Mucosa of descending colon (tissue), 3 donors: ENCODE data around the gene UBALD1. TPM values are rescaled to one million over a fixed set of nuclear protein-coding genes. Genes with fewer than 3 reads are reported as not detected.

Experiments
- ATAC-seq: fragments of 200-7000 bp; cut with Tn5 transposase; one replicate; pipeline ENCODE4 v1.9.1; 2020; ENCODE audit warnings: mild to moderate bottlenecking, moderate library complexity
- DNase-seq, 3 donors: peaks; one replicate each; pipeline ENCODE4 v3.0.0-alpha.2; 2020
- H3K36me3 ChIP-seq: fragments of 200-600 bp; one replicate; pipeline ENCODE4 v1.8.0; 2021; ENCODE audit warnings: low read depth, mild to moderate bottlenecking
- H3K4me1 ChIP-seq: fragments of 200-600 bp; one replicate; pipeline ENCODE4 v1.8.0; 2021; ENCODE audit warnings: low read depth, mild to moderate bottlenecking
- H3K4me3 ChIP-seq: fragments of 200-600 bp; one replicate; pipeline ENCODE4 v1.8.0; 2021; ENCODE audit warnings: mild to moderate bottlenecking
- H3K9me3 ChIP-seq: fragments of 200-600 bp; one replicate; pipeline ENCODE4 v1.8.0; 2021; ENCODE audit warnings: mild to moderate bottlenecking
- intact Hi-C, 2 donors: fragments of 100-400 bp; cut with DNase I in 1 of 2; cut with micrococcal nuclease in 1 of 2; formaldehyde crosslinking; loops; one replicate each; pipeline versions ENCODE4 v1.11.0 to v1.11.1; 2022; cut with DNase I, micrococcal nuclease
- total RNA-seq, 3 donors: library from RNA; stranded (reverse); fragmentation: NEBNext Ultra II Directional in 2 of 3; extraction: Animal tissue kit (Norgen Biotek cat#: 25700) in 2 of 3; gene quantifications; one replicate each; pipeline versions ENCODE4 v1.2.1 to v1.2.4, GENCODE V29; 2021 to 2023
- TF ChIP-seq, protein P1 (sequence below): fragments of 200-600 bp; IDR thresholded peaks from one replicate; pipeline ENCODE4 v1.8.0; 2022; ENCODE audit warnings: antibody characterized with exemption, mild to moderate bottlenecking
- donor health status: DM: no; HTN: no; CAD: no; lungs with moderate emphysema.
- donor health status: DM: no; HTN: no; CAD: no.
- donor health status: DM: no; HTN: yes; CAD: no.

UBALD1 gene
- total RNA-seq, 3 donors from 2014 or later, result 21.3 to 38.8 (median 22.5) TPM

DNA sequence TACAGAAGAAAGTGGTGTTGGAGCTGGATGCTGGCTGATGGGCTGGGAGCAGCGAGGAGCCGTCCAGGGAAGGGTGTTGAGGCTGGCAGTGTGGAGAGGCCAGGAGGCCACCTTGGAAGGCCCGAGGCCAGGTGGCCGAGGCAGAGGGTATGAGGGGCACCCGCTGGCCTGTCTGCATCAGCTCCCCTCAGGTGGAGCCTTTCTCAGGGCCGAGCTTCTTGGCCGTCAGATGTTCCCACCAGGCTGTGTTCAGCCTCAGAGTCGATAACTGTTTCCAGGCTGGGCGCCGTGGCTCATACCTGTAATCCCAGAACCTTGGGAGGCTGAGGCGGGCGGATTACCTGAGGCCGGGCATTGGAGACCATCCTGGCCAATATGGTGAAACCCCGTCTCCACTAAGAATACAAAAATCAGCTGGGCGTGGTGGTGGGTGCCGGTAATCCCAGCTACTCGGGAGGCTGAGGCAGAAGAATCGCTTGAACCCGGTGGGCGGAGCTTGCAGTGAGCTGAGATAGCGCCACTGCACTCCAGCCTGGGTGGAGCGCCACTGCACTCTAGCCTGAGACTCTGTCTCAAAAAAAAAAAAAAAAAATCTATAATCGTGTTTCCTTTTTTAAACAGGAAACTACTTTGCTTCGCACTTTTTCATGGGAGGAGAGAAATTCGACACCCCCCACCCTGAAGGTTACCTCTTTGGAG is 35.2 kb upstream of the UBALD1 start:
- TF ChIP-seq, protein P1, sequence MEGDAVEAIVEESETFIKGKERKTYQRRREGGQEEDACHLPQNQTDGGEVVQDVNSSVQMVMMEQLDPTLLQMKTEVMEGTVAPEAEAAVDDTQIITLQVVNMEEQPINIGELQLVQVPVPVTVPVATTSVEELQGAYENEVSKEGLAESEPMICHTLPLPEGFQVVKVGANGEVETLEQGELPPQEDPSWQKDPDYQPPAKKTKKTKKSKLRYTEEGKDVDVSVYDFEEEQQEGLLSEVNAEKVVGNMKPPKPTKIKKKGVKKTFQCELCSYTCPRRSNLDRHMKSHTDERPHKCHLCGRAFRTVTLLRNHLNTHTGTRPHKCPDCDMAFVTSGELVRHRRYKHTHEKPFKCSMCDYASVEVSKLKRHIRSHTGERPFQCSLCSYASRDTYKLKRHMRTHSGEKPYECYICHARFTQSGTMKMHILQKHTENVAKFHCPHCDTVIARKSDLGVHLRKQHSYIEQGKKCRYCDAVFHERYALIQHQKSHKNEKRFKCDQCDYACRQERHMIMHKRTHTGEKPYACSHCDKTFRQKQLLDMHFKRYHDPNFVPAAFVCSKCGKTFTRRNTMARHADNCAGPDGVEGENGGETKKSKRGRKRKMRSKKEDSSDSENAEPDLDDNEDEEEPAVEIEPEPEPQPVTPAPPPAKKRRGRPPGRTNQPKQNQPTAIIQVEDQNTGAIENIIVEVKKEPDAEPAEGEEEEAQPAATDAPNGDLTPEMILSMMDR, result no peak
- H3K36me3 ChIP-seq, result no peaks in the 10 kb centered on the region

DNA sequence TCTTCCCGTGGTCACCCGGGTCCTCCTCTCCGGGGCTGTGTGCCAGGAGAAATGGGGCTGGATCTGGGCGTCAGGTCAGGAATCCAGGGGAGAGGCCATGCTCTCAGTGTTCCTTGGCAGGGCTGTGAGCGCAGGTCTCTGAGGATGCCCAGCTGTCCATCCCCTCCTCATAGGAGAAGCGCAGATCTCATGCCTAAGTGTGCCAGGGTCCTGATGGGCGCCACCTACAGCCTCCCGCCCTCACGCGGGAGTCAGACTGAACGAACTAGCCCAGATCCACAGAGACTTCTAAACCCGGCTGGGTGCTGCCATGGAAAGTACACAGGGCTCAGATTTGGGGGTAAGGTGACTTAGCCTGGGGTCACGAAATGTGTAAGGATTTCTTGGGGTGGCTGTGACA is 34.2 kb upstream of the UBALD1 start:
- Histone ChIP-seq H3K4me1 (no peaks in the 10 kb centered on the region), H3K36me3 (no peaks in the 10 kb centered on the region), H3K9me3 (no peaks in the 10 kb centered on the region), H3K4me3 (no peak overlapping the region)
- intact Hi-C loops, result no loop called here
- ATAC-seq (no peak), DNase-seq (no peak)
- TF ChIP-seq, protein P1, result no peak

More for the DNA sequence above, 35.2 kb upstream of the UBALD1 start:
- ATAC-seq (no peak), DNase-seq (no peak)
- H3K9me3 ChIP-seq, result no peaks in the 10 kb centered on the region
- H3K4me3 ChIP-seq, result no peak overlapping the region
- intact Hi-C loops, result no loop called here
- peaks cover 7% of the 10 kb centered on the region for H3K4me1 ChIP-seq

DNA sequence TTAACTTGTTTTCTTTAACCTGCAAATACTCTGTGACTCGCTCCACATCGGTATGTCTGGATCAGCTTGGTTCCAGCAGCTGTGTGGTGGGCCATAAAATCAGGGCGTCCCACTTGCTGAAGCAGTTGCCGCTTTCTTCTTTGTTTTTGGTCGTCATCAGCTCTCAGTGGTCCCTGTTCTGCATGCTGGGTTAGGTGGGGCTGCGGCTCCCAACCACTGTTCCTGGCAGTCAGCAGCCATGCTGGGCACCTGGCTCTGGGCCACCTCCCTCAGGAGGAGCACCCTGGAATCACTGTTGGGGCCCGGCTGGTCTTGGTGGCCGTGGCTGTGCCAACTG is 32.9 kb upstream of the UBALD1 start:
- ATAC-seq (no peak), DNase-seq (no peak)
- intact Hi-C loops, result no loop called here
- Histone ChIP-seq H3K4me3 (no peak overlapping the region), H3K9me3 (no peaks in the 10 kb centered on the region), H3K36me3 (no peaks in the 10 kb centered on the region), H3K4me1 (no peaks in the 10 kb centered on the region)
- TF ChIP-seq, protein P1, result no peak

DNA sequence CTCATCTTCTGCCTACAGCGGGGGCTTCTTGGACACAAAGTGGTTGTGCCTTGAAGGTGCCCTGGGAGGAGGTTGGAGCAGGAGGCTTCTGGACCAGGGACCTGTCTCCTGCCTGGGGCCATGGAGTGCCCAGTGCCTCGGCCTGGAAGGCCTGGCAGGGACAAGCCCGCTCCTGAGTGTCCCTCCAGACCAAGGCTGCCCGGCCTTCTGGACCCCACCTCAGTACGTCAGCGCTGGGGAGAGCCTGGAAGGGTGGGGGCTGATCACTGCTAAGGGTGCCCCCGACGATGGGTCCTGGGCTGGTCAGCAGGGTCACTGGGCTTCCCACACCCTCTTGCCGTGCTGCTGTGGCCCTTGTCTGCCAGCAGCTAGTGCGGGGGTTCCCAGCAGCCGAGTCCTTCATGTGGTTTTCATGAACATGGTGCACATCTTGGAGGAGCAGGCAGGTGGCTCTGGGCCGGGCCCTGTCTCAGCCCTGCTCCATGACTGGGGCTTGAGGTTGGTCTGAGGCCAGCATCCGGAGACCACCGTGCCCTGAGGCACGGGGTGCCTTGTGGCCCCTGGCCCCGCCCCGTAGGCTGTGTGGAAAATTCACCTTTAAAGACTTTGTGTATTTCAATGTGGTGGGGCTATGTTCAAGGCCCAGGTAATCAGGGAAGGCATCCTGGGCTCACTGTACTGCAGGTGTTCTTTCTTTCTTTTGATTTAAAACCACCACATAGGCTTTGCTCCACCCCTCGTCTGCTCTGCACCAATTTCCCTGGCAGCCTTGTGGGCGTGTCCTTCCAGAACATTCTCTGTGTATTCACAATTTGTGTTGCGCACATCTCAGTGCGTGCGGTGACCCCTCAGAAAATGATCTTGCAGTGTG is 32.3 kb upstream of the UBALD1 start:
- intact Hi-C loops, result no loop called here
- TF ChIP-seq, protein P1, result no peak
- H3K4me3 ChIP-seq, result no peak overlapping the region
- no peaks in the 10 kb centered on the region for H3K9me3 ChIP-seq
- no peaks in the 10 kb centered on the region for H3K4me1 ChIP-seq
- H3K36me3 ChIP-seq, result no peaks in the 10 kb centered on the region
- no peak for DNase-seq
- ATAC-seq, result no peak

DNA sequence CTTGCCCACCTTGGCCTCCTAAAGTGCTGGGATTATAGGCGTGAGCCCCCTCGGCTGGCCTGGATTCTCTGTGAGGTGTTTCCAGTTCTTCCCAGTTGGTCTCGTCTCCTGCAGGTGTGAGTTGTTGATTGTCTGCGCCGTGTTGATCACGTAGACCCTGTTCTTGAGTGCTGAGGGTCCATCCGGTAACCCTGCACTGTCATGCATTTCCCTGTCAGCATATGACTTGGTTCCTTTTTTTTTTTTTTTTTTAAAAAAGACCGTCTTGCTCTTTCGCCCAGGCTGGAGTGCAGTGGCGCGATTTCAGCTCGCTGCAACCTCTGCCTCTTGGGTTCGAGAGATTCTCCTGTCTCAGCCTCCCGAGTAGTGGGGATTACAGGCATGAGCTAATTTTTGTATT is 27.2 kb upstream of the UBALD1 start:
- no peak overlapping the region for H3K4me3 ChIP-seq
- H3K36me3 ChIP-seq, result no peaks in the 10 kb centered on the region
- intact Hi-C loops, result no loop called here
- H3K9me3 ChIP-seq, result no peaks in the 10 kb centered on the region
- TF ChIP-seq, protein P1, result no peak
- no peak for DNase-seq
- peaks cover 4% of the 10 kb centered on the region for H3K4me1 ChIP-seq
- no peak for ATAC-seq
